Left colon (tissue), 2 donors: ENCODE measurements around the gene ZNF770. TPM values are rescaled to one million over a fixed set of nuclear protein-coding genes. Genes with fewer than 3 reads are reported as not detected.
A peak's percentile ranks its signal among the peaks of the same experiment; 100 is the strongest.

ENCODE experiments used
- ATAC-seq: fragments of 200-7000 bp; cut with Tn5 transposase; one replicate; pipeline ENCODE4 v1.9.1; 2020; ENCODE audit warnings: mild to moderate bottlenecking, moderate library complexity
- DNase-seq, 2 donors: peaks; one replicate each; pipeline ENCODE4 v3.0.0-alpha.2; 2020
- intact Hi-C, 2 donors: fragments of 100-400 bp; cut with DNase I in 1 of 2; cut with micrococcal nuclease in 1 of 2; formaldehyde crosslinking; loops; one replicate each; pipeline versions ENCODE4 v1.11.2 to v1.14.0; 2022; cut with DNase I, micrococcal nuclease
- long read RNA-seq: library from polyadenylated mRNA; unstranded; transcript quantifications from one replicate; pipeline ENCODE4 v2.0.0, GENCODE V29; 2021
- total RNA-seq, 2 donors: library from RNA; stranded (reverse); fragmentation: NEBNext Ultra II Directional; extraction: Animal tissue kit (Norgen Biotek cat#: 25700); gene quantifications; one replicate each; pipeline ENCODE4 v1.2.1, GENCODE V29; 2021
- donor health status: DM: no; HTN: no; CAD: no.
- donor health status: DM: yes; HTN: yes; CAD: no.

ZNF770 gene, protein sequence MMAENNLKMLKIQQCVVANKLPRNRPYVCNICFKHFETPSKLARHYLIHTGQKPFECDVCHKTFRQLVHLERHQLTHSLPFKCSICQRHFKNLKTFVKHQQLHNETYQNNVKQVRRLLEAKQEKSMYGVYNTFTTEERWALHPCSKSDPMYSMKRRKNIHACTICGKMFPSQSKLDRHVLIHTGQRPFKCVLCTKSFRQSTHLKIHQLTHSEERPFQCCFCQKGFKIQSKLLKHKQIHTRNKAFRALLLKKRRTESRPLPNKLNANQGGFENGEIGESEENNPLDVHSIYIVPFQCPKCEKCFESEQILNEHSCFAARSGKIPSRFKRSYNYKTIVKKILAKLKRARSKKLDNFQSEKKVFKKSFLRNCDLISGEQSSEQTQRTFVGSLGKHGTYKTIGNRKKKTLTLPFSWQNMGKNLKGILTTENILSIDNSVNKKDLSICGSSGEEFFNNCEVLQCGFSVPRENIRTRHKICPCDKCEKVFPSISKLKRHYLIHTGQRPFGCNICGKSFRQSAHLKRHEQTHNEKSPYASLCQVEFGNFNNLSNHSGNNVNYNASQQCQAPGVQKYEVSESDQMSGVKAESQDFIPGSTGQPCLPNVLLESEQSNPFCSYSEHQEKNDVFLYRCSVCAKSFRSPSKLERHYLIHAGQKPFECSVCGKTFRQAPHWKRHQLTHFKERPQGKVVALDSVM
- 10 to 100 TPM; 20.1 to 20.5 TPM for total RNA-seq
- long read RNA-seq, full-length matches to known transcripts = 2 of 3 reads
- long read RNA-seq, partial matches to known transcripts = 0 of 3 reads
- long read RNA-seq, other reads (novel, unspliced or antisense) = 1 of 3 reads

DNA sequence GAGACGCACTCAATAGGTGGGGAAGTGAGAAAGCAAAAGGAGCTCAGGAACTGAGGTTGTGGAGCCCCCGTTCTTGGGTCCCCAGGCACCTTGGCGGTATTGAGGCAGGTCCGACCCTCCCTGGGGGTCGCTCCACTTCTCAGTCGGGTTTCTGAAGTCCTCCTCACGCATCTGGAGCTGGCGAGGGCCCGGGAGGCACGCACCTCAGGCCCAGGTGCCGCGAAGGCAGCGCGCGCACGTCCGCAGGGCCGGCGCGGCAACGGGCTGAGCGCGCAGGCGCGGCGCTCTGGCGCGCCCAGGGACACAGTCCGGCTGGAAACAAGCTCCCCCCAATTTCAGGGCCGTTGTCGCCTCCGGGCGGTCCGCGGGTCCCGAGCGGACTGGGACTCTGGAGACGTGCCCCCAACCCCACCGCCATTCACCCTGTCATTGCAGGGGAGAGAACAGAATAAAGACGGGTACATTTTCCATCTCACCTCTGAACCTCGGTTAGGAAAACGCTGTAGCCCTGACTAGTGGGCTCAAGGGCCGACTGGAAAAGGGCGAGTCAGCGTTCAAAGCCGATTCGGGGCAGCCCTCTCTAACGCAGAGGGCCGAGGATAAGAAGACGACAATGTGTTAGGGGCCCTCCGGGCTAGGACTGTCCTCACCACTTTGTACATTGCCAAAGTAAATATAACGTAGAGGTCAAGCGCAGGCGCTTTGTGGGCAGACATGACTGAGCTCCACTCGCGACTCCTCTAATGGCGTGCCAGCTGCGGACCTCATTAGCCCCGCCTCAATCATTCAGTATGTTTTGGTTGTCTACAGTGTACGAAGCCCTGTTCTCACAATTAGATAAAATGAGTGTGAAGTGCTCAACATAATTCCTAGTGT, at the start of gene ZNF770:
Gene ZNF770 (minus strand): TSS at position 261 of the 876 bp plus-strand sequence. CDS start 4,853 bp downstream, outside the sequence.
- intact Hi-C loops = no loop called here
- ATAC-seq = peak; percentile 96
- DNase-seq = peak; percentile 67 to 80

DNA sequence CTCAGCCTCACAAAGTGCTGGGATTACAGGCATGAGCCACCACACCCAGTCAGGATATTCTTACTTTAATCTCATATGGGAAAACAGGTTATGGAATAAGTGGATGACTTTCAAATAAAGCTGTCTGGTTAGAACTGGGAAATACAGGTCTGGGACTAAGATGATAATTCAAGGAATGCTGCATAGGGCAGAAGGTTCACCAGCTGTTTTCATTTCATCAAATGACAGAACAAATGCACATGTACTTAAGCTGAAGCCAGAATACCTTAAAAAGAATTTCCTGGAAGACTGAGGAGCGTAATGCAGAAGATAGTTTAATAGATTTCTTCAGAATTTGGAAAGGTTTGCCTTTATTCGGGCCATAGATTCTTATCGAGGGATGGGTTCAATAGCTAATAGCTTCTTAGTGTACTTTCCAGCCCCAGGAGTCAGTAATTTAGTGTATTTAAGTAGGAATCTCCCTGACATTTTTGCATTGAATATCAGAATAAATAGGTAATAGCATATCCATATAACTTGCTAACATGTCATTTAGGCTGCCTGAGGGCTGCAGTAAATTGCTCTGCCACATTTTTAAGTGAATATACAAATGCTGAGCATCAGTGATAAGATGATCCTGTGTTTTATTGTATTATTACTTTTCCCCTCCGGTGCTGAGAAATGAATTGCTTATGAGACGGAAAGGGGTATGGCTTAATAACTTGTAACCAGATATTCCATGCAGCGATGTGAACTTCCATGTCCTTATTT, 40.3 kb upstream of the ZNF770 start:
- no peak for ATAC-seq

DNA sequence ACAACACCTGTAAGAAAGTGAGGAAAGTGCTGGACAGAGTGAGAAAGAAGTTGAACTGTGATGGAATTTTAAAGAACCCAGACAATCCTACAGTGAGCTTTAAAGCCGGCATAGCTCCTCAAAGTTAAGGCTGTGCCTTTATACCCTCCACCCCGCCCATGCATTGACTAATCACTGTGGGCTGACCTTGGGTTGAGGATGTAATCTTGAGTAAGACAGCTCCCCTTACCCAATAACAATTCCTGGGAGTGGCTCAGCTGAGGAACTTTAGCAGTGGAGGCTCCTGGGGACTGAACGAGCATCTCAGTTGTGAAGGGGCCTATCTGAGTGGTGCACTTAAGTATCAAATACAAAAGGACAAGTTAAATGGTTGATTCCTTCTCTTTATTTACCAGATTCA, 35.7 kb upstream of the ZNF770 start:
- ATAC-seq = no peak
- intact Hi-C loops = no loop called here

More for the DNA sequence above, 40.3 kb upstream of the ZNF770 start:
- intact Hi-C loops = no loop called here
- DNase-seq = no peak

DNA sequence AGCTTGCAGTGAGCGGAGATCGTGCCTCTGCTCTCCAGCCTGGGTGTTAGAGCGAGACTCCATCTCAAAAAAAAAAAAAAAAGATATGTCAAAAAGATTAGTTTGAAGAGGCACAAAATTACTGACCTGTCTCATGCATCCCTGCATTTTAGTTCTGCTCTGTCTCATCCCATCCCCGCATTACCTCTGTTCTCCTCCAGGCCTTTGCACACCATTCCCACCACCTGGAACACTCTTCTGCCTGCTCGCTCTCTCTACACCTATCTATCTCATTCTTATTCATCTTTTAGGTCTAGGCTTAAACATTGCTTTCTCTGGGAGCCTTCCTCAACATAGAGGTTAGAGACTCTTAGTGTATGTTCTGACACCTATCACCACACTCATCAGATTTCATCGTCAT, 32.9 kb upstream of the ZNF770 start:
- ATAC-seq = no peak
- intact Hi-C loops = no loop called here
- DNase-seq = no peak

More for the DNA sequence above, 35.7 kb upstream of the ZNF770 start:
- no peak for DNase-seq

DNA sequence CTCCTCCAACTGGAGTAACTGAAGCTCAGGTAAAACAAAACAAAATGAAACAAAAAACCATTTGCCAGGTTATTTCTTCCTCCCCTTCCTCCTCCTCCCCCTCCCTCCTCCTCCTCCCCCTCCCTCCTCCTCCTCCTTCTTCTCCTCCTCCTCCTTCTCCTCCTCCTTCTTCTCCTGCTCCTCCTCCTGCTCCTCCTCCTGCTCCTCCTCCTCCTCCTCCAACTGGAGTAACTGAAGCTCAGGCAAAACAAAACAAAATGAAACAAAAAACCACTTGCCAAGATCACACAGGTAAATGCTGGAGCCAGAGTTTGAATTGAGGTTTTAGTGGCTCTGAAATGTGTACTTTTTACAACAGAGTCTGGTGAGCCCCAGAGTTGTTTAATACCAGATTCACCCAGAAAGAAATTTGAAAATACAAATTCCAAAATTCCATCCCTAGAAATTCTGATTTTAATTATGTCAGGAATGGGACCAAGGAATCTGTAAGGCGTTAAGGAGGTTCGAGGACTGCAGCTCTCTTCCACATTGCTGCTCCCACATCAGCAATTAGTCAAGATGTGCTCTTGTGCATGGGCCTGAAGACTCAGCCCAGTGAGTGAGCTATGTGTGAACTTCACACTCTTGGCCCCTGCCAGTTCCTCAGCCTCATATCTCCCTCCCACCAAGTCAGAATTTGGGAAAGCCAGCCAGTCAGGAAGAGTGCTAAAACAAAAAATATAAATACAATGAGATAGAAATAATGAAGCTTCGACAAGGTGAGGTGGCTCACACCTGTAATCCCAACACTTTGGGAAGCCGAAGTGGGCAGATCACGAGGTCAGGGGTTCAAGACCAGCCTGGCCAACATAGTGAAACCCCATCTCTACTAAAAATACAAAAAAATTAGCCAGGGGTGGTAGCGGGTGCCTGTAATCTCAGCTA, 31.6 kb upstream of the ZNF770 start:
- no peak for ATAC-seq
- DNase-seq = no peak
- intact Hi-C loops = no loop called here

DNA sequence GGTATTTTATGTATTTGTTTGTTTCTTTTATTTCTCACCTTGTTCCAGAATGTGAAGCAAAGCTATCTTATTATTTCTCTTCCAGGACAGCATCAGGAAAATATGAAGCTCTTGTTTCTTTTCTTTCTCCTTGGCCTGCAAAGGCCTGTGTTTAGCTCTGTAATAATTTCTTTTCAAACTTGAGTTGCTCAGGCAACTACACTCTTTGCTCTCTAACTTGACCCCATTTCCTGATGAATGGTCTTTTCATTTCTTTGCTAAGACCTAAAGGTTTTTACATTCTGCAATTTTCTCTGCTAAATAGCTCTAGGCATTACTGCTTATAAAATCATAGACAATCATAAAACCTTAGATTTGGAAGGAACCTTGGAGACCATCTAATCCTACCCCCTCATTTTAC, 26.2 kb upstream of the ZNF770 start:
- DNase-seq = no peak
- intact Hi-C loops = no loop called here
- no peak for ATAC-seq

DNA sequence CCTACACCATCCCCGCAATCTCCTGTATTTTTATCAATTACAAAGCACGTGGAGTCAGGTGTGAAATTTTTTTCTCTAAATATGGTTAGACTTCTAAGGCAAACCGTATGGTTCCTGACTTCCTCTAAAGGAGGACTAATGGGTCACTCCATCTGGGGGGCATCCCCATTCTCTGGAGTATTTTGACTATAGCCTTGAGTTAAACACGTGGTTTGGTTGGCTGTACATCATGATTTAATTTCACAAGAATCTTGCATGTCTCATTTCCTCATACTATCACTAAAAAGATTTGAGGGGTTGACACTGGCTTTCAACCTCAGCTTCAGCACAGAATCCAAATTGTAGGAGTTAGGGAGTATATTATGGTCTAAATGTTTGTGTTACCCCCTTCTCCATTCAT, 25.3 kb upstream of the ZNF770 start:
- DNase-seq (no peak), ATAC-seq (no peak)
- intact Hi-C loops = no loop called here

DNA sequence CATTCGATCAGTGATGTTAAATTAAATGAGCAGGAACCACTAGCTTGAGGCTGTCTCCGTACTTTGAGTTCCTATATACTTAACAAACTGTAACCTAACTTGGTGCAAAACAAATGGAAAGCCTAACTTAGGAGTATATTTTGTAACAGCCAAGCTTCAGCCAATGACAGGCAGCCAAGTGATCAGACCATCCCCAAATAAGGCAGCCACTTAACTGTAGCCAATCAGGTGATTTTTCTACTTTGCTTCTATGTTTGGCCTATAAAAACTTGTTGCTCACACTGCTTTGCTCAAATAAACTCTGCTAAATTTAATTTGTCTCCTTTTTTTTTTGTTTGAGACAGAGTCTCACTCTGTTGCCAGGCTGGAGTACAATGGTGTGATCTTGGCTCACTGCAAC, 19.3 kb upstream of the ZNF770 start:
- no peak for ATAC-seq
- no peak for DNase-seq
- intact Hi-C loops = no loop called here

DNA sequence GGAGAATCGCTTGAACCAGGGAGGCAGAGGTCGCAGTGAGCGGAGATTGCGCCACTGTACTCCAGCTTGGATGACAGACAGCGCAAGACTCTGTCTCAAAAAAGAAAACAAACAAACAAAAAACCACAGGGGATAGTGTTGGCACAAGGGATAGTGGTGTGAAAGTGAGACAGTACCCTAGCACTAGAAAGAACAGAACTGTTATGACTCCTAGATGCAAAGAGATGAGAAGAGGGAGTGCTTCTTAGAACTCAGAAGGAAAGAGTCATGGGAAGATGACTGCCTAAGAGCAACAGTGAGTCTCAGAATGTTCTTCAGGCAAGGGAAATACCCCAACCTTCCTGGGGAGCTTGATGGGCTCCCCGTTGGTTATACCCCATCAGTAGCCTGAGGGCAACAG, 17.8 kb upstream of the ZNF770 start:
- no peak for DNase-seq
- intact Hi-C loops = no loop called here
- no peak for ATAC-seq

DNA sequence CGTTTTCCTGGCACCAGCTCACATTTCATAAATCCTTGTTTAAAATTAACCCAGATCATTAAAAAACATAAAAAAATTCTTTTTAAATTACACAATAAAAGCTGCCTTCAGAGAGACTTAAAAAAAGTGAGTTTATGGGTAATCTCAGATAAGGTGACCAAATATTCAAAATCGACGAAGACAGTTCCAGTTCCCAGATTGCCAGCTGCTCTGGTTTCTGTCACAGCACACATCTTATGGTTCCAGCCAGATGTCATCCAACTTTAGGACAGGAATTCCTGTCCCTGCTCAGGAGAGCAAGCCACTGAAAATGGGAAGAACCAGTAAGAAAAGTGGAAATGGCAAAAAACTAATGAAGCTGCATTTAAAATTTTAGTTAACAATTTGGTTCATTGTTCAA, 15.8 kb upstream of the ZNF770 start:
- intact Hi-C loops = no loop called here
- no peak for DNase-seq
- no peak for ATAC-seq

DNA sequence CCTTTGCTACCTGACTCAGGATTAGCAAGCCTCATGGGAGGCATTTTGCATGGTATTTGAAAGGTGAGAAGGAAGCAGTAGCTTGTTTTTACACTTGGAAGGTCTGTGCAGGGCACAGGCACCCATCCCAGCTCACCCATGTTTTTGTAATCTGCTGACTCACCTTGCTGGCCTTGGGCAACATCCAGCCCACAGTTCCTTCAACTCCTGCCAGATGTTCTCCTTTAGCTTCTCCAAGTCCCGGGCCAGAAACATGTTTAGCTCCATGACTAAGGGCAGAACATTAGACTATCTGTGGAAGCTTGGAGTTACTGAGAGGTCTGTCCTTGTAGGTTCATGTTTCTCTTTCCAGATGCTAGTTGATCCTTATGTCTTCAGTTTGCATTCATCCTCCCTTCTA, 12.4 kb upstream of the ZNF770 start:
- ATAC-seq (no peak), DNase-seq (no peak)
- intact Hi-C loops = no loop called here

DNA sequence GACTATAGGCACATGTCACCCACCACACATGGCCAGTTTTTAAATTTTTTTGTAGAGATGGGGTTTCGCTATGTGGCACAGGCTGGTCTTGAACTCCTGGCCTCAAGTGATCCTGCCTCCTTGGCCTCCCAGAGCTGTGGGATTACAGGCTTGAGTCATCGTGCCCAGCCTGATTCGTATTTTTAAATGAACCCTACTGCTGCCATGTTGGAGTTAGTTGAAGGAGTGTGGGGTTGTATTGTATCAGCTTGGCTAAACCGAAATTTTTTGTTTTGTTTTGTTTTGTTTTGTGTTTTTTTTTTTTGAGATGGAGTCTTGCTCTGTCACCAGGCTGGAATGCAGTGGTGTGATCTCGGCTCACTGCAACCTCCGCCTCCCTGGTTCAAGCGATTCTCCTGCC, 11.8 kb upstream of the ZNF770 start:
- intact Hi-C loops = no loop called here

DNA sequence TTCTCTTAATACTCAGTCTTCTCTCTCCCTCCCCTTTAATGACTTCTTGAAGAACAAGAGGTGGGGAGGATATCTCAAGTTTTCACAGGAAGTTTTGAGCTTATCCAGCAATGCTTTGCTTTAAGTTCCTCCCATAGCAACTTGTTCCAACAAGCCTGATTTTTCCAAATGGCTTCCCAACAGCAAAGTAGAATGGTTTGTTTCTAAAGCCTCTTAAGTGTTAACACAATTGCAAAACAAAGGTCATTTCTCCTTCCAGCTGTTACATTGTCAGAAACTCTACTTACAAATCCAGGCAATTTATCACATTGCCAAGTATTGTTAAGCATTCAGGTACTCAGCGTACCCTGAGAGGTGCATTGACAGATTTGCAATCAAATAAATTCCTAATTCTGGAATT, 6.8 kb upstream of the ZNF770 start:
- intact Hi-C loops = no loop called here
- no peak for ATAC-seq

More for the DNA sequence above, 11.8 kb upstream of the ZNF770 start:
- no peak for DNase-seq
- ATAC-seq = no peak

DNA sequence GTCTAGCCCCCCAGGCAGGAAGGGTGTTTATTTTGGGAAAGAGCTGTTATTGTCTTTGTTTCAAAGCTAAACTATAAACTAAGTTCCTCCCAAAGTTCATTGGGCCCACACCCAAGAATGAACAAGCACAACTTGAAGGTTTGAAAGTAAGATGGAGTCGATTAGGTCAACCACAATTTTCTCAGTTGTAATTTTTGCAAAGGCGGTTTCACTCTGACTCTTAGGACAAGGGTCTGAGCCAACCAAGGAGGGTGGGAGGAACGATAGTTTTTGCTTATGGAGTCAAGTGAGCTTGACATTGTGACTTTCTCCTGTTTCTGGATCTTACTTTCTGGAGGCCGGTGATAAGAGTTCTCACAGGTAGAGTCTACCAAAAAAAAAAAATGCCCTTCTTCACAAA, 5.8 kb upstream of the ZNF770 start:
- no peak for ATAC-seq
- DNase-seq = no peak
- intact Hi-C loops = no loop called here

More for the DNA sequence above, 6.8 kb upstream of the ZNF770 start:
- no peak for DNase-seq

DNA sequence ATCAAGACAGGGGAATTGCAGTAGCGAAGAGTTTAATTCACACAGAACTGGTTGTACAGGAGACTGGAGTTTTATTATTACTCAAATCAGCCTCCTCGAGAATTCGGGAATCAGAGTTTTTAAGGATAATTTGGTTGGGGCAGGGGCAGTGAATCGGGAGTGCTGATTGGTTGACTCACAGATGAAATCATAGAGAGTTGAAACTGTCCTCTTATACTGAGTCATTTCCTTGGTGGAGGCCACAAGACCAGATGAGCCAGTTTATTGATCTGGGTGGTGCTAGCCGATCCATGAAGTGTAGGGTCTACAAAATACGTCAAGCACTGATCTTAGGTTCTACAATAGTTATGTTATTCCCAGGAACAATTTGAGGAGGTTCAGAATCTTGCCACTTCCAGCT, 5.3 kb upstream of the ZNF770 start:
- intact Hi-C loops = no loop called here
- DNase-seq (no peak), ATAC-seq (no peak)

DNA sequence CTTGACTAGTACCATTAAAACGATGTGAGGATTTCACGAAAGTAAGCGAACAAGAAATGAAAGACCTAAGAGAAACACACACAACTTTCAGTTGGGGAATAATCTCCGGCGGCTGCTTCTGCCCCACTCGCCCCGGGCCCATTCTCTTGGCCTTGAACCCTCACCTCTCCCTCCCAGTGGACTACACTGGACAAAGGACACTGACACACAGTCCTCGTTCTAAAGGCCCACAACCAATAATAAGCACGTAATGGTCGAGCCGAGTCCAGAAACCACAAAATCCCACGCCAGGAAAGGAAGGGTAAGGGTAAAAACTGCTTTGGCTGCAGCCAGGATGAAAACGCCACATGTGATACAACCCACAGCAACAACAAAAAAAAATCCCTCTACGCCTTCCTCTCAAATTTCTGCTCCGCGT, 469 bp downstream of the ZNF770 start:
- intact Hi-C loops = no loop called here
- ATAC-seq (peak; percentile 13), DNase-seq (peak in 1 of 2 donors; percentile 18)

DNA sequence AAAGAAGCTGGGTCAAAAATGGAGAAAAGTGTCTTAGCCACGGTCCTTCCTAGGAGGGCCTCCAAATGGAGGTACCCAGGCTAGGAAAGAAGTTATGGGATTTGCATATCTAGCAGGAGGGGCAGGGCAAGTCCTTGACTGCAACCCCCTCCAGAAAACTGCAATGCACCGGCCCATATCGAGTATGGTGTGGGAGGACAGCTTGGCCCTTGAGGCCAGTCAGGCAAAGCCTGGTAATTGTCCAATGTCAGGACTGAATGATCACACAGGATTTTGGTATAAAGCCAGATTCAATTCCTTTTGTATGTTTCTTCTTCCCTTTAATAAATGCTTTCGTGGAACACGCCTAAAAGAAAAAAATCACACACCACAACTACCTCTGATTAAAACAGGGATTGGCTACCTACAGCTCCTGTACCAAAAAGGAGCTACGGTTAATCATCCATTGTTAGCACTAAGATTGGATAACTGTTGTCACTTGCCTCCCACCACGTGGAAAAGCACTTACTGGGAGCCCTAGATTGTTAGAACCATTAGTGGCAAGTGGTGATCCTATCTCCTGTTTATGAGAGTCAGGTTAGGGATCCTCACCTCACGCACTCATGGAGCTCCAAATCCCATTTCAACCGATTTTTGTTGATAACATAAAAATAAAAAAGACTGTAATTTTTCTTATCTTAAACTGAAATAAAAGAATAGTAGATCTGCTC, 1.2 kb downstream of the ZNF770 start:
- intact Hi-C loops = no loop called here
- ATAC-seq (no peak), DNase-seq (no peak)
